MM.1S (cell line): Measurements from ENCODE around the gene NTRK3.

Source experiments
- DNase-seq: peaks from one replicate; pipeline ENCODE4 v3.0.0-alpha.2; 2015
- H2AFZ ChIP-seq: fragments of 300-600 bp; sonication (generic); 2 replicates; pipeline ENCODE4 v1.6.0; 2016; ENCODE audit warnings: antibody characterized with exemption, low read length
- H3F3A ChIP-seq: fragments of 300-600 bp; sonication (generic); 2 replicates; pipeline ENCODE4 v1.6.1; 2016; ENCODE audit warnings: mild to moderate bottlenecking, antibody characterized with exemption, low read length, moderate library complexity, mixed read lengths; ENCODE audit not compliant: insufficient read depth
- H3K27ac ChIP-seq: fragments of 300-600 bp; sonication (generic); 2 replicates; pipeline ENCODE4 v1.5.1; 2016; ENCODE audit warnings: mild to moderate bottlenecking, low read length
- H3K27me3 ChIP-seq: fragments of 300-600 bp; sonication (generic); replicated peaks from 2 replicates; pipeline ENCODE4 v1.6.0; 2016; ENCODE audit warnings: low read length; ENCODE audit not compliant: insufficient read depth
- H3K36me3 ChIP-seq: fragments of 300-600 bp; sonication (generic); replicated peaks from 2 replicates; pipeline ENCODE4 v1.6.1; 2016; ENCODE audit warnings: mild to moderate bottlenecking, low read length, mixed read lengths; ENCODE audit not compliant: insufficient read depth
- H3K4me1 ChIP-seq: fragments of 300-600 bp; sonication (generic); 2 replicates; pipeline ENCODE4 v1.6.1; 2016; ENCODE audit warnings: low read length, mixed read lengths
- H3K4me2 ChIP-seq: fragments of 300-600 bp; sonication (generic); 2 replicates; pipeline ENCODE4 v1.6.0; 2016; ENCODE audit warnings: low read depth, low read length
- H3K4me3 ChIP-seq: fragments of 300-600 bp; sonication (generic); 2 replicates; pipeline ENCODE4 v1.5.1; 2016; ENCODE audit warnings: low read length, mixed read lengths
- H3K79me2 ChIP-seq: fragments of 300-600 bp; sonication (generic); 2 replicates; pipeline ENCODE4 v1.6.1; 2016; ENCODE audit warnings: mixed run types, low read length, mixed read lengths
- H3K9ac ChIP-seq: fragments of 300-600 bp; sonication (generic); 2 replicates; pipeline ENCODE4 v1.6.1; 2016; ENCODE audit warnings: low read length, mixed read lengths
- H3K9me2 ChIP-seq: fragments of 300-600 bp; sonication (generic); replicated peaks from 2 replicates; pipeline ENCODE4 v1.6.1; 2016; ENCODE audit warnings: mild to moderate bottlenecking, low read length, mixed read lengths; ENCODE audit not compliant: insufficient read depth
- H3K9me3 ChIP-seq: fragments of 300-600 bp; sonication (generic); replicated peaks from 2 replicates; pipeline ENCODE4 v1.6.1; 2016; ENCODE audit warnings: mild to moderate bottlenecking, low read length, mixed read lengths; ENCODE audit not compliant: insufficient read depth
- H4K20me1 ChIP-seq: fragments of 300-600 bp; sonication (generic); 2 replicates; pipeline ENCODE4 v1.6.1; 2016; ENCODE audit warnings: mild to moderate bottlenecking, low read length, moderate library complexity, mixed read lengths; ENCODE audit not compliant: insufficient read depth
- EZH2 ChIP-seq: fragments of 300-600 bp; sonication (generic); optimal IDR thresholded peaks from 2 replicates; pipeline ENCODE3; 2017; ENCODE audit warnings: low read depth, mild to moderate bottlenecking, antibody characterized with exemption, low read length, mixed read lengths
- EZH2phosphoT487 ChIP-seq: fragments of 300-600 bp; sonication (generic); IDR thresholded peaks from 2 replicates; pipeline ENCODE4 v1.6.1; 2018; ENCODE audit warnings: antibody characterized with exemption, low read length
- TF ChIP-seq, protein P1 (sequence below): fragments of 300-600 bp; sonication (generic); IDR thresholded peaks from 2 replicates; pipeline ENCODE4 v1.5.1; 2016; ENCODE audit warnings: antibody characterized with exemption, low read length, mixed read lengths

Gene NTRK3

GRCh38 chr15:87829332-87830050, 427.0 kb downstream of the NTRK3 start:
- Histone ChIP-seq H3K4me1 (no peaks in the 10 kb centered on the region), H3K36me3 (no peaks in the 10 kb centered on the region), H3K4me2 (no peak overlapping the region), H3F3A (no peaks in the 10 kb centered on the region), H3K27me3 (no peaks in the 10 kb centered on the region), H3K27ac (no peak overlapping the region), H3K9me2 (no peaks in the 10 kb centered on the region), H2AFZ (no peak overlapping the region), H3K4me3 (no peak overlapping the region), H4K20me1 (no peaks in the 10 kb centered on the region), H3K9ac (no peak overlapping the region), H3K9me3 (no peaks in the 10 kb centered on the region), H3K79me2 (no peaks in the 10 kb centered on the region)
- DNase-seq: no peak
- TF ChIP-seq EZH2phosphoT487: no peak
- TF ChIP-seq, protein P1, sequence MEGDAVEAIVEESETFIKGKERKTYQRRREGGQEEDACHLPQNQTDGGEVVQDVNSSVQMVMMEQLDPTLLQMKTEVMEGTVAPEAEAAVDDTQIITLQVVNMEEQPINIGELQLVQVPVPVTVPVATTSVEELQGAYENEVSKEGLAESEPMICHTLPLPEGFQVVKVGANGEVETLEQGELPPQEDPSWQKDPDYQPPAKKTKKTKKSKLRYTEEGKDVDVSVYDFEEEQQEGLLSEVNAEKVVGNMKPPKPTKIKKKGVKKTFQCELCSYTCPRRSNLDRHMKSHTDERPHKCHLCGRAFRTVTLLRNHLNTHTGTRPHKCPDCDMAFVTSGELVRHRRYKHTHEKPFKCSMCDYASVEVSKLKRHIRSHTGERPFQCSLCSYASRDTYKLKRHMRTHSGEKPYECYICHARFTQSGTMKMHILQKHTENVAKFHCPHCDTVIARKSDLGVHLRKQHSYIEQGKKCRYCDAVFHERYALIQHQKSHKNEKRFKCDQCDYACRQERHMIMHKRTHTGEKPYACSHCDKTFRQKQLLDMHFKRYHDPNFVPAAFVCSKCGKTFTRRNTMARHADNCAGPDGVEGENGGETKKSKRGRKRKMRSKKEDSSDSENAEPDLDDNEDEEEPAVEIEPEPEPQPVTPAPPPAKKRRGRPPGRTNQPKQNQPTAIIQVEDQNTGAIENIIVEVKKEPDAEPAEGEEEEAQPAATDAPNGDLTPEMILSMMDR: no peak
- TF ChIP-seq EZH2: no peak

GRCh38 chr15:87828608-87829007, 427.9 kb downstream of the NTRK3 start:
- H3K27me3 ChIP-seq: no peaks in the 10 kb centered on the region
- H4K20me1 ChIP-seq: no peaks in the 10 kb centered on the region
- no peaks in the 10 kb centered on the region for H3K4me1 ChIP-seq
- H3K4me2 ChIP-seq: no peak overlapping the region
- DNase-seq: no peak
- H3K9ac ChIP-seq: no peak overlapping the region
- no peaks in the 10 kb centered on the region for H3K36me3 ChIP-seq
- H3K79me2 ChIP-seq: no peaks in the 10 kb centered on the region
- H3K9me3 ChIP-seq: no peaks in the 10 kb centered on the region
- no peak overlapping the region for H3K4me3 ChIP-seq
- no peak overlapping the region for H2AFZ ChIP-seq
- H3K27ac ChIP-seq: no peak overlapping the region
- TF ChIP-seq EZH2: no peak
- TF ChIP-seq EZH2phosphoT487: no peak
- TF ChIP-seq, protein P1: no peak
- H3K9me2 ChIP-seq: no peaks in the 10 kb centered on the region
- no peaks in the 10 kb centered on the region for H3F3A ChIP-seq

DNA sequence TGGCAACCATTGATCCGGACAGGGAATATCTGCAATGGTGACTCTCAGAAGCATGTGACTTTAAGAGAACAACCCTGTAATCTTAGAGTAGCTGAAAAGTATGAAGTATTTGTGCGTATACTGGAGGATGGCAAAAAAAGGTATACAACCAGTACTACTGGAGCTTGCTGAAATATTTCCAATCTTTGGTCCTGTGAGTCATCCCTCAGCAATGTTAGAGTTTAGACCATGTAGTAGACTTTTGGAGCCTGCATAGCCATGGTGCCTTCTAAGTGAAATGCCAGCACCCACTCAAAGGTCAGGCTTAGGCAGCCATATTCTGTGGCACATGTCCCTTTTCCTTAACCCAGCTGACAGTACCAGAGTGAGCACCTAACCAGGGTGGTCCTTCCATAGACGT, 429.4 kb downstream of the NTRK3 start:
- Histone ChIP-seq H3K27me3 (no peaks in the 10 kb centered on the region), H2AFZ (no peak overlapping the region), H4K20me1 (no peaks in the 10 kb centered on the region), H3K9me3 (no peaks in the 10 kb centered on the region), H3K4me2 (no peak overlapping the region), H3K27ac (no peak overlapping the region), H3K4me3 (no peak overlapping the region), H3K36me3 (no peaks in the 10 kb centered on the region), H3K9me2 (no peaks in the 10 kb centered on the region), H3K79me2 (no peaks in the 10 kb centered on the region), H3F3A (no peaks in the 10 kb centered on the region), H3K4me1 (no peaks in the 10 kb centered on the region), H3K9ac (no peak overlapping the region)
- TF ChIP-seq, protein P1: no peak
- no peak for TF ChIP-seq EZH2phosphoT487
- TF ChIP-seq EZH2: no peak
- no peak for DNase-seq
